ENCODE data around the gene CHTOP. TPM values are rescaled to one million over a fixed set of nuclear protein-coding genes. Genes with fewer than 3 reads are reported as not detected.

CHTOP gene
- total and polyA plus RNA-seq, 2 of the 4 experiments (the other 2 are of a cell fraction), result 33.9 to 50.8 TPM

DNA sequence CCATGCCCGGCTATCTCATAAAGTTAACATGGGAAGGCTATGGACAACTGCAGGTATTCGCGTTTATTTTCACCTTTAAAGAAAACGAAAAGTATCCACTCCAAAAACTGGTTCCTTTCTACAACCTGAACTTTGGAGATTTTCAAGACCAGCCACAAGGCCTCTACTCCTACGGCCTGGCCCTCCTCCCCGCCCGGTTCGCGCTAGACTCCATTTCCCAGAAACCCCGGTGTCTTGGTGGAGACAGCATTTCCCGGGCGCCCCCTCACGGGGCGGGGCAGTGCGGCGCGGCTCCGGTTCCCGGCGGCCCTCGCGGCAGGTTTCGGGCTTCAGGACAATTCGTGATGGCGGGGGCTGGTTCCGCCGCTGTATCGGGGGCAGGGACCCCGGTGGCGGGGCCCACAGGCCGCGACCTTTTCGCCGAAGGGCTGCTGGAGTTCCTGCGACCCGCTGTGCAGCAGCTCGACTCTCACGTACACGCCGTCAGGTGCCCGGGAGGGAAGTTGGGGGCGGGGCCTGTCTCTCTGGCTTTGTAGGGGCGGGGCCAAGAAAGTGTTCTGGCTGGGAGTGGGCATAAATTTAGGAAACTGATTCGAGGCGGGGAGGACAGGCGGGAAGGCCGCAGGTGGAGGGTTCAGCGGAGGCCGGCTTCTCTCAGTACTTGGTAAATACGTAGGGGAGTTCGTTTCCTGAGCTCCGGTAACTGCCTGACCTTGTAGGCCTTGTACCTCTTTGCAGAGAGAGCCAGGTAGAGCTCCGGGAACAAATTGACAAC lies 24.7 kb downstream of the CHTOP start, which contains the start of gene SNAPIN:
Gene SNAPIN, plus strand, starts transcription at position 304 of the 775 bp plus-strand sequence. Its CDS starts 41 bp downstream, at position 345.
- peak; percentile 42; the same call in 1 of the 2 replicates for TF ChIP-seq POLR2A (IDR thresholded peaks at IDR 0.05; ENCODE audit: low read depth, low read length)
- TF ChIP-seq MAZ (IDR thresholded peaks at IDR 0.05; ENCODE audit: borderline replicate concordance, low read depth, low read length), result peak; percentile 90; the same call in 1 of the 2 replicates
- TF ChIP-seq CHD1 (IDR thresholded peaks at IDR 0.05; ENCODE audit: low read depth, low read length), result no peak
- TF ChIP-seq, protein P1, sequence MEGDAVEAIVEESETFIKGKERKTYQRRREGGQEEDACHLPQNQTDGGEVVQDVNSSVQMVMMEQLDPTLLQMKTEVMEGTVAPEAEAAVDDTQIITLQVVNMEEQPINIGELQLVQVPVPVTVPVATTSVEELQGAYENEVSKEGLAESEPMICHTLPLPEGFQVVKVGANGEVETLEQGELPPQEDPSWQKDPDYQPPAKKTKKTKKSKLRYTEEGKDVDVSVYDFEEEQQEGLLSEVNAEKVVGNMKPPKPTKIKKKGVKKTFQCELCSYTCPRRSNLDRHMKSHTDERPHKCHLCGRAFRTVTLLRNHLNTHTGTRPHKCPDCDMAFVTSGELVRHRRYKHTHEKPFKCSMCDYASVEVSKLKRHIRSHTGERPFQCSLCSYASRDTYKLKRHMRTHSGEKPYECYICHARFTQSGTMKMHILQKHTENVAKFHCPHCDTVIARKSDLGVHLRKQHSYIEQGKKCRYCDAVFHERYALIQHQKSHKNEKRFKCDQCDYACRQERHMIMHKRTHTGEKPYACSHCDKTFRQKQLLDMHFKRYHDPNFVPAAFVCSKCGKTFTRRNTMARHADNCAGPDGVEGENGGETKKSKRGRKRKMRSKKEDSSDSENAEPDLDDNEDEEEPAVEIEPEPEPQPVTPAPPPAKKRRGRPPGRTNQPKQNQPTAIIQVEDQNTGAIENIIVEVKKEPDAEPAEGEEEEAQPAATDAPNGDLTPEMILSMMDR (conservative IDR thresholded peaks at IDR 0.05; ENCODE audit: low read depth, low read length), result peak; percentile 28; the same call in 1 of the 2 replicates
- no peak for TF ChIP-seq BHLHE40 (IDR thresholded peaks at IDR 0.05; ENCODE audit: low read depth, low read length)
- TF ChIP-seq, protein P2, sequence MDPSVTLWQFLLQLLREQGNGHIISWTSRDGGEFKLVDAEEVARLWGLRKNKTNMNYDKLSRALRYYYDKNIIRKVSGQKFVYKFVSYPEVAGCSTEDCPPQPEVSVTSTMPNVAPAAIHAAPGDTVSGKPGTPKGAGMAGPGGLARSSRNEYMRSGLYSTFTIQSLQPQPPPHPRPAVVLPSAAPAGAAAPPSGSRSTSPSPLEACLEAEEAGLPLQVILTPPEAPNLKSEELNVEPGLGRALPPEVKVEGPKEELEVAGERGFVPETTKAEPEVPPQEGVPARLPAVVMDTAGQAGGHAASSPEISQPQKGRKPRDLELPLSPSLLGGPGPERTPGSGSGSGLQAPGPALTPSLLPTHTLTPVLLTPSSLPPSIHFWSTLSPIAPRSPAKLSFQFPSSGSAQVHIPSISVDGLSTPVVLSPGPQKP (IDR thresholded peaks at IDR 0.05; ENCODE audit: borderline replicate concordance, low read depth, low read length), result no peak
- TF ChIP-seq MXI1 (IDR thresholded peaks at IDR 0.05; ENCODE audit: borderline replicate concordance, low read depth, low read length), result peak; percentile 34; the same call in 1 of the 2 replicates
- TF ChIP-seq RCOR1 (IDR thresholded peaks at IDR 0.05; ENCODE audit: insufficient replicate concordance, low read length), result no peak
- dilution Hi-C loops (cut with HindIII; ENCODE audit: low sequenced_read_pairs, unreplicated experiment), result no loop called here
- H3K4me3 ChIP-seq (ENCODE audit: insufficient read depth, low read depth, low read length), result peak within 1 kb of the TSS; percentile 94
- H3K36me3 ChIP-seq (ENCODE audit: control insufficient read depth, insufficient read depth, low read length), result peaks cover 25% of the 10 kb centered on the region
- H2BK5ac ChIP-seq (ENCODE audit: low read depth, low read length, poor library complexity, severe bottlenecking), result peak within 1 kb of the TSS; percentile 89
- in situ Hi-C loops (cut with MboI; ENCODE audit: low sequenced_read_pairs), result no loop called here
- H3K27ac ChIP-seq (ENCODE audit: insufficient read depth, low read length), result peak within 1 kb of the TSS; percentile 92
- peak within 1 kb of the TSS; percentile 79 to 94 for H4K8ac ChIP-seq (ENCODE audit: low read depth in 2 of 2, low read length in 2 of 2)
- H3K9ac ChIP-seq (ENCODE audit: low read depth, low read length), result peak within 1 kb of the TSS; percentile 85
- no peak within 1 kb of the TSS for H2BK15ac ChIP-seq (ENCODE audit: low read depth, low read length)
- H3K9me3 ChIP-seq (ENCODE audit: control insufficient read depth, insufficient read depth, low read length), result no peaks in the 10 kb centered on the region
- H2AK5ac ChIP-seq (ENCODE audit: low read depth, low read length), result peak within 1 kb of the TSS; percentile 75; the same call in 1 of the 2 replicates
- peak within 1 kb of the TSS; percentile 56 for H3K56ac ChIP-seq (ENCODE audit: extremely low read depth, insufficient read depth, low read length)
- H3K27me3 ChIP-seq (ENCODE audit: control insufficient read depth, insufficient read depth, low read length), result no peaks in the 10 kb centered on the region
- DNase-seq, result peak; percentile 80
- BruUV-seq (replicated peaks), result TSS peak; percentile 64
- intact Hi-C loops (cut with micrococcal nuclease), result loop anchor here (2.0 kb wide), 1 partner anchor 86 kb away; no protein-coding TSS in a partner anchor
- H3K4me1 ChIP-seq (ENCODE audit: control insufficient read depth, insufficient read depth, low read length), result peaks cover 1% of the 10 kb centered on the region
- peaks cover 14 to 24% of the 10 kb centered on the region in 2 experiments; a peak in 3 of 4 replicates for H3K79me1 ChIP-seq (ENCODE audit: low read depth in 1 of 2, low read length in 2 of 2)
- H2BK20ac ChIP-seq (ENCODE audit: low read depth, low read length), result no peak within 1 kb of the TSS
- peak within 1 kb of the TSS; percentile 41 for H3K23ac ChIP-seq (ENCODE audit: low read depth, low read length)
- H2AFZ ChIP-seq (replicated peaks; ENCODE audit: low read length, poor library complexity), result peak within 1 kb of the TSS; percentile 96
- no peaks in the 10 kb centered on the region; the same call in 1 of the 2 replicates for H3K9me1 ChIP-seq (ENCODE audit: insufficient read depth, low read length)
- ChIA-PET POLR2A (ENCODE audit: unreplicated experiment) (no interaction called here), CTCF (interaction anchor here (0.7 to 1.5 kb wide), 3 partner anchors 25 to 126 kb away, joined by 3 to 4 read pairs (median 3); partner anchors contain the start of gene CHTOP)
- H3K14ac ChIP-seq (replicated peaks; ENCODE audit: low read depth, low read length), result peak within 1 kb of the TSS; percentile 77
- peak within 1 kb of the TSS; percentile 63; the same call in 1 of the 2 replicates for H4K91ac ChIP-seq (ENCODE audit: insufficient read depth, low read depth, low read length)
- peak within 1 kb of the TSS; percentile 92 for H4K5ac ChIP-seq (ENCODE audit: low read depth, low read length)
- WGBS, 2 experiments (ENCODE audit: extremely low coverage in 2 of 2, insufficient read length in 1 of 2), result 0% methylated on average over 22 of the region's 53 CpGs; no CpG with 5 or more reads in 1 of the 2 experiments
- peak within 1 kb of the TSS; percentile 50 for H2AK9ac ChIP-seq (replicated peaks; ENCODE audit: low read depth, low read length, poor library complexity)
- no peak within 1 kb of the TSS for H3K18ac ChIP-seq (ENCODE audit: low read depth, low read length)
- peak within 1 kb of the TSS; percentile 74 for H3K4ac ChIP-seq (ENCODE audit: low read depth, low read length)
- peak within 1 kb of the TSS; percentile 83 for H3K4me2 ChIP-seq (ENCODE audit: low read depth, low read length)
- H2BK120ac ChIP-seq (ENCODE audit: low read depth, low read length), result peak within 1 kb of the TSS; percentile 73
- ATAC-seq (ENCODE audit: low read depth), result peak; percentile 99
- no peaks in the 10 kb centered on the region for H4K20me1 ChIP-seq (ENCODE audit: insufficient read depth, low read length)
